AG04449 (cell line): ENCODE results near the gene MINDY3.
"Not testable (repeated sequence)": the region's sequence is repeated elsewhere in the genome, so short reads cannot be mapped to it uniquely, and the experiment has no call there.

Experiments used
- CTCF ChIA-PET: fragments of 350-600 bp; formaldehyde crosslinking; extraction: SDS; loops from one replicate; lab custom pipeline; 2021; ENCODE audit warnings: antibody characterized with exemption; lab: Yijun Ruan, JAX
- POLR2A ChIA-PET: fragments of 400-600, 350-600 bp; formaldehyde crosslinking; extraction: SDS; loops from one replicate; lab custom pipeline; 2020; ENCODE audit warnings: antibody characterized with exemption, inconsistent platforms; lab: Yijun Ruan, JAX
- DNase-seq: peaks from one replicate; pipeline ENCODE4 v3.0.0-alpha.2; 2010; ENCODE audit warnings: low read depth, low spot score
- H3K4me3 ChIP-seq: 2 replicates; pipeline ENCODE4 v1.5.1; 2011; ENCODE audit warnings: low read depth, mild to moderate bottlenecking, control low read depth, low read length
- CTCF ChIP-seq: IDR thresholded peaks from one replicate; pipeline ENCODE4 v1.5.1; 2011; ENCODE audit warnings: mild to moderate bottlenecking, moderate library complexity, low read length, control low read depth, inconsistent platforms; ENCODE audit not compliant: insufficient read depth; ENCODE audit errors: missing control alignments

MINDY3 gene

GRCh38 chr10:15881542-15881941, 21.2 kb upstream of the MINDY3 start:
- no peak overlapping the region for H3K4me3 ChIP-seq
- DNase-seq = no peak
- POLR2A ChIA-PET = no interaction called here
- CTCF ChIA-PET = interaction anchor here (1.1 to 4.8 kb wide), 3 partner anchors 20 to 896 kb away, joined by 4 to 20 read pairs (median 5); no protein-coding TSS in a partner anchor
- no peak for TF ChIP-seq CTCF

GRCh38 chr10:15879663-15880062, 19.4 kb upstream of the MINDY3 start:
- POLR2A ChIA-PET = no interaction called here
- H3K4me3 ChIP-seq = no peak overlapping the region
- CTCF ChIA-PET = interaction anchor here (0.8 to 4.8 kb wide), 10 partner anchors 8 to 949 kb away, joined by 3 to 20 read pairs (median 4); partner anchors contain the start of gene MINDY3
- no peak for TF ChIP-seq CTCF
- no peak for DNase-seq

- POLR2A ChIA-PET = no interaction called here
- CTCF ChIA-PET = interaction anchor here (0.8 to 4.8 kb wide), 10 partner anchors 9 to 950 kb away, joined by 3 to 20 read pairs (median 4); partner anchors contain the start of gene MINDY3
- no peak for DNase-seq
- TF ChIP-seq CTCF = peak; percentile 28
- no peak overlapping the region for H3K4me3 ChIP-seq
These were observed 18.8 kb upstream of the MINDY3 start for GRCh38 chr10:15879058-15879457.

GRCh38 chr10:15877836-15878576, 17.7 kb upstream of the MINDY3 start:
- no peak for TF ChIP-seq CTCF
- CTCF ChIA-PET = interaction anchor here (0.9 to 4.8 kb wide), 5 partner anchors 18 to 667 kb away, joined by 3 to 20 read pairs (median 4); partner anchors contain the start of gene MINDY3
- POLR2A ChIA-PET = no interaction called here
- DNase-seq = no peak
- no peak overlapping the region for H3K4me3 ChIP-seq

GRCh38 chr10:15876274-15876673, 16.0 kb upstream of the MINDY3 start:
- POLR2A ChIA-PET, DNase-seq, H3K4me3 ChIP-seq: not testable (repeated sequence)
- CTCF ChIA-PET = interaction anchor here (1.0 to 1.6 kb wide), 4 partner anchors 9 to 913 kb away, joined by 3 to 4 read pairs (median 4); no protein-coding TSS in a partner anchor

GRCh38 chr10:15872645-15873044, 12.3 kb upstream of the MINDY3 start:
- DNase-seq, POLR2A ChIA-PET, H3K4me3 ChIP-seq, CTCF ChIA-PET: not testable (repeated sequence)

- H3K4me3 ChIP-seq = no peak overlapping the region
- POLR2A ChIA-PET = no interaction called here
- no peak for DNase-seq
- no peak for TF ChIP-seq CTCF
- CTCF ChIA-PET = interaction anchor here (1.1 kb wide), 1 partner anchor 31 kb away, joined by 3 read pairs; no protein-coding TSS in a partner anchor
These were observed 11.5 kb upstream of the MINDY3 start for GRCh38 chr10:15871823-15872222.
